ENCODE results near the gene INSR.
A peak's percentile ranks its signal among the peaks of the same experiment; 100 is the strongest.

INSR gene

DNA sequence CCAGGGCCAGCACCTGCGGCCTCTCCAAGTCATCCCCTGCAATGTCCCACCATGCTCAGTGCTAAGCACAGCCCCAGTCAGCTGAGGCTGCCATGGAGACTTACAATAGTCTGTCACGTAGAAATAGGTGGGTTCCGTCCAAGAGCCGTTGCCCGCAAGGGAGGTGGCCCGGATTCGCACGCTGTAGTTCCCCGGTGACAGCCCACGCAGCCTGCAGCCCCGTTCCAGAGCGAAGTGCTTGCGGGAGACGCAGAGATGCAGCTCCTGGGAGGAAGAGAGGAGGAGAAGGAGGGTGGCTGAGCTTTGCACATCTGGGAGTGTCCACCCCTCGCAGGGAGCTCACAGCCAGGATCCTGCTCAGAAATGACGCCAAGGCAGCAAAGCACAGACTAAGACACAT lies 162.2 kb downstream of the INSR start:
- TF ChIP-seq, protein P1, sequence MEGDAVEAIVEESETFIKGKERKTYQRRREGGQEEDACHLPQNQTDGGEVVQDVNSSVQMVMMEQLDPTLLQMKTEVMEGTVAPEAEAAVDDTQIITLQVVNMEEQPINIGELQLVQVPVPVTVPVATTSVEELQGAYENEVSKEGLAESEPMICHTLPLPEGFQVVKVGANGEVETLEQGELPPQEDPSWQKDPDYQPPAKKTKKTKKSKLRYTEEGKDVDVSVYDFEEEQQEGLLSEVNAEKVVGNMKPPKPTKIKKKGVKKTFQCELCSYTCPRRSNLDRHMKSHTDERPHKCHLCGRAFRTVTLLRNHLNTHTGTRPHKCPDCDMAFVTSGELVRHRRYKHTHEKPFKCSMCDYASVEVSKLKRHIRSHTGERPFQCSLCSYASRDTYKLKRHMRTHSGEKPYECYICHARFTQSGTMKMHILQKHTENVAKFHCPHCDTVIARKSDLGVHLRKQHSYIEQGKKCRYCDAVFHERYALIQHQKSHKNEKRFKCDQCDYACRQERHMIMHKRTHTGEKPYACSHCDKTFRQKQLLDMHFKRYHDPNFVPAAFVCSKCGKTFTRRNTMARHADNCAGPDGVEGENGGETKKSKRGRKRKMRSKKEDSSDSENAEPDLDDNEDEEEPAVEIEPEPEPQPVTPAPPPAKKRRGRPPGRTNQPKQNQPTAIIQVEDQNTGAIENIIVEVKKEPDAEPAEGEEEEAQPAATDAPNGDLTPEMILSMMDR (IDR thresholded peaks at IDR 0.05) = no peak

DNA sequence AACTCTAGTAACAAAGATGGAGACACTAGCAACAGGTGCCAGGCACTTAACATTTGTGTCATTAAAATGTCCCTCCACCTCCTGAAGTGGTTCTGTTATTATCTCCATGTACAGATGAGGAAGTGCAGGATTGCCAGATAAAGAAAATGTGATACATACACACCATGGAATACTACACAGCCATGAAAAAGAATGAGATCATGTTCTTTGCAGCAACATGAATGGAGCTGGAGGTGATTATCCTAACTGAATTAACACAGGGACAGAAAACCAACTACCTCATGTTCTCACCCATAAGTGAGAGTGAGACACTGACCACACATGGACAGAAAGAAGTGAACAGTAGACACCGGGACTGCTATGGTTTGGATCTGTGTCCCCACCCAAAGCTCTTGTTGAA lies 164.2 kb downstream of the INSR start:
- H3K27ac ChIP-seq = no peak overlapping the region
- no peaks in the 10 kb centered on the region for H3K27me3 ChIP-seq
- intact Hi-C loops (cut with DNase I; ENCODE audit: low total_unique reads) = no loop called here
- peaks cover 0 to 10% (median 0%) of the 10 kb centered on the region in 4 donors for H3K4me1 ChIP-seq
- no peak overlapping the region for H3K4me3 ChIP-seq
- H3K9me3 ChIP-seq = peaks cover 0 to 21% (median 18%) of the 10 kb centered on the region in 3 donors
- TF ChIP-seq, protein P1 (IDR thresholded peaks at IDR 0.05) = no peak
- DNase-seq = no peak
- H3K36me3 ChIP-seq = peaks cover 70 to 81% (median 75%) of the 10 kb centered on the region in 3 donors

More for the DNA sequence above, 162.2 kb downstream of the INSR start:
- peak in 1 of 2 donors; percentile 29 for DNase-seq
- Histone ChIP-seq H3K4me3 (no peak overlapping the region), H3K27me3 (no peaks in the 10 kb centered on the region), H3K27ac (no peak overlapping the region), H3K36me3 (peaks cover 53 to 71% (median 60%) of the 10 kb centered on the region in 3 donors), H3K4me1 (peaks cover 0 to 14% (median 0%) of the 10 kb centered on the region in 4 donors), H3K9me3 (peaks cover 0 to 3% (median under 1%) of the 10 kb centered on the region in 3 donors)
- intact Hi-C loops (cut with DNase I; ENCODE audit: low total_unique reads) = no loop called here

DNA sequence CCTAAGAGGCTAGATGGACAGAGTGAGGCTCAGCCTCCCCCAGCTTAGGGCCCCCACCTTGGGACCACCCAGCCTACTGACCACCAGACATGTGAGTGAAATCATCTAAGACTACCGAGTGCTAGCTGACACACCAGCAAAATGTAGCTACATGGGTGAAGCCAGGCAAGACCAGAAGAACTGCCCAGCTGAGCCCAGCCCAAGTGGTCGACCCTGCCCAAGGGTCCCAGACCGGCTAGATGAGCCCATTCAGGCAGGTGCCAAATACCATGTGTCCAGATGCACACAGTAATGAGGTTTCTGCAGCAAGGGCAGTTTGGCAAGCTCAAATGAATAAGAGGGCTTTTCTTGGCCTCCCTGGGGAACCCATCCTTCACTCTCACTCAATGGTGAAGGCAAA lies 168.1 kb downstream of the INSR start:
- Histone ChIP-seq H3K4me3 (no peak overlapping the region), H3K9me3 (peaks cover 0 to 21% (median 18%) of the 10 kb centered on the region in 3 donors), H3K4me1 (no peaks in the 10 kb centered on the region), H3K27me3 (no peaks in the 10 kb centered on the region), H3K27ac (no peak overlapping the region), H3K36me3 (peaks cover 83 to 95% (median 90%) of the 10 kb centered on the region in 3 donors)
- DNase-seq = no peak
- intact Hi-C loops (cut with DNase I; ENCODE audit: low total_unique reads) = no loop called here
- TF ChIP-seq, protein P1 (IDR thresholded peaks at IDR 0.05) = no peak

DNA sequence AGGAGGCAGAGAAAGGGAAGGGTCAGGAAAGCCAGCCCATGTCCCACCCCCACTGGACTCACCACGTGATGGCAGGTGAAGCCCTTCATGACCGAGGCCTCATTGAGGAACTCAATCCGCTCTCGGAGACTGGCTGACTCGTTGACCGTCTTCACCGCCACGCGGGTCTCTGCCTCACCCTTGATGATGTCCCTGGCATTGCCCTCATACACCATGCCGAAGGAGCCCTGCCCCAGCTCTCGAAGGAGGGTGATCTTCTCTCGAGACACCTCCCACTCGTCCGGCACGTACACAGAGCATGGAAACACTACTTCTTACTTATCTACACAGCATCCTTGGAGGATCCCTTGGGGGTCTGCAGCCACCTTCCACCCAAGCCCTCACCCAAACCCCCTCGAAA lies 169.0 kb downstream of the INSR start:
- TF ChIP-seq, protein P1 (IDR thresholded peaks at IDR 0.05) = no peak
- Histone ChIP-seq H3K27me3 (no peaks in the 10 kb centered on the region), H3K36me3 (peaks cover 82 to 95% (median 90%) of the 10 kb centered on the region in 3 donors), H3K9me3 (peaks cover 0 to 21% (median 18%) of the 10 kb centered on the region in 3 donors), H3K4me3 (no peak overlapping the region), H3K27ac (no peak overlapping the region), H3K4me1 (no peaks in the 10 kb centered on the region)
- intact Hi-C loops (cut with DNase I; ENCODE audit: low total_unique reads) = no loop called here
- DNase-seq = no peak

DNA sequence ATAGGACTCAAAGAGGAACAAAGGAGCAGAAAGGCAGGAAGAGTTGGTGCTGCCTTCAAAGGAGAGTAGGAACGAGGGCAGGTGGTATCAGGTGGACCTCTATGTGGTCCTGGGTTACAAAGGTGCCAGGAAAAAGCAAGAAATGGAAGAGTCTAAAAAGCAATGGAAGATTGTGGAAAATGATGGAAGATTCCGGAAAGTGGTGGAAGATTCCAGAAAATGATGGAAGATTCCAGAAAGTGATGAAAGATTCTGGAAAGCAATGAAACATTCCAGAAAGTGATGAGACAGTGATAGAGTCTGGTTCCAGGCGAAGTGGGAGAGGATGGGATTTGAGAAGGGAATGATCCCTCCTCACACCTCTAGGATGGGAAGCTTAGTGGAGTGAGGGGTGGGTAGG lies 169.4 kb downstream of the INSR start:
- no peak for DNase-seq
- intact Hi-C loops (cut with DNase I; ENCODE audit: low total_unique reads) = no loop called here

More for the DNA sequence above, 169.4 kb downstream of the INSR start:
- Histone ChIP-seq H3K27ac (no peak overlapping the region), H3K27me3 (no peaks in the 10 kb centered on the region), H3K9me3 (peaks cover 0 to 21% (median 18%) of the 10 kb centered on the region in 3 donors), H3K4me1 (no peaks in the 10 kb centered on the region), H3K4me3 (no peak overlapping the region), H3K36me3 (peaks cover 82 to 95% (median 89%) of the 10 kb centered on the region in 3 donors)
- TF ChIP-seq, protein P1 (IDR thresholded peaks at IDR 0.05) = no peak

All from tibial artery (tissue), 4 donors.